GM12873 (cell line): Measurements from ENCODE around the gene CLCN7.

Source experiments
- TF ChIP-seq, protein P1 (sequence below): IDR thresholded peaks from 2 replicates; pipeline ENCODE4 v1.5.1; 2012; ENCODE audit warnings: low read depth, mild to moderate bottlenecking, moderate library complexity, low read length, control low read depth; ENCODE audit not compliant: insufficient read depth; ENCODE audit errors: missing control alignments

CLCN7 gene

DNA sequence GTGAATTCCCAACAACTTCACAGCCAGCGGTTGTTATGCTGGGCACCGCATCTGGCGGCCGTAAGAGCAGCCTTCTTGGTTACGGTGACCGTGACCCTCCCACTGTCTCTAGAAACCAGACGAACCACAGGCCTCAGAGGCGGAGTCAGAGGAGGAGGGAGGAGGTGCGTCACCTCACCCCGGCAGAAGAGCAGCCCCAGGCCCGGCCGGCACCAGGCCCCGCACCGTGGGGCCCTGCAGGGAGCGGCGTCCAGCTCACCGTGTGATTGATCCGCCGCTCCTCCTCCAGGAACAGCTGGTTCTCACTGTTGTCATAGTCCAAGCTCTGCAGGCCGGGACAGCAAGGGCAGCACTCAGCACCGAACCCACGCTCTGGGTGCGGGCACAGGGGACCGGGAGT, 13.7 kb downstream of the CLCN7 start:
- TF ChIP-seq, protein P1, sequence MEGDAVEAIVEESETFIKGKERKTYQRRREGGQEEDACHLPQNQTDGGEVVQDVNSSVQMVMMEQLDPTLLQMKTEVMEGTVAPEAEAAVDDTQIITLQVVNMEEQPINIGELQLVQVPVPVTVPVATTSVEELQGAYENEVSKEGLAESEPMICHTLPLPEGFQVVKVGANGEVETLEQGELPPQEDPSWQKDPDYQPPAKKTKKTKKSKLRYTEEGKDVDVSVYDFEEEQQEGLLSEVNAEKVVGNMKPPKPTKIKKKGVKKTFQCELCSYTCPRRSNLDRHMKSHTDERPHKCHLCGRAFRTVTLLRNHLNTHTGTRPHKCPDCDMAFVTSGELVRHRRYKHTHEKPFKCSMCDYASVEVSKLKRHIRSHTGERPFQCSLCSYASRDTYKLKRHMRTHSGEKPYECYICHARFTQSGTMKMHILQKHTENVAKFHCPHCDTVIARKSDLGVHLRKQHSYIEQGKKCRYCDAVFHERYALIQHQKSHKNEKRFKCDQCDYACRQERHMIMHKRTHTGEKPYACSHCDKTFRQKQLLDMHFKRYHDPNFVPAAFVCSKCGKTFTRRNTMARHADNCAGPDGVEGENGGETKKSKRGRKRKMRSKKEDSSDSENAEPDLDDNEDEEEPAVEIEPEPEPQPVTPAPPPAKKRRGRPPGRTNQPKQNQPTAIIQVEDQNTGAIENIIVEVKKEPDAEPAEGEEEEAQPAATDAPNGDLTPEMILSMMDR, result no peak

DNA sequence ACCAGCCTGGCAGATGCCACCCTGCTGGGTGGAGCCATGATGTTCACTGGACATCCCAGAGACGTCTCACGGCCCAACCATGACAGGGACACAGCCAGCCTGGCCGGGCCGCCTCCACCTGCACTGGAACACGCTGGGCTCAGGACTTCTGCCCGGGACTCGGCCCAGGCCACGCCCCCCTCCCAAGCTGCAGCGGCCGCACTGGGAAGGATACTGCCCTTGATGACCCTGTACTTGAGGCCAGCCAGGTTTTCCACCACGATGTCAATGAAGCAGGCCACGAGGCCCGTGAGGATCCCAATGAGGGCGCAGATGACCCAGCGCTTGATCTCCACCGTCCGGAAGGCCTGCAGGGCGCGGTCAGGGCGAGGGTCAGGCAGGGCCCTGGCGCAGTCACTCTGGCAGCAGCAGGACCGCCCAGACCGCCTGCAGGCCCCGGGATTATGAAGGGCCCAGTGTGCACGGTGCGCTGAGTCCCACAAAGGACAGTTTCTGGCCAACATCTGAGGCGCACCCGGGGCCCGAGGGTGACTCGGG, 14.2 kb downstream of the CLCN7 start:
- TF ChIP-seq, protein P1, result no peak

DNA sequence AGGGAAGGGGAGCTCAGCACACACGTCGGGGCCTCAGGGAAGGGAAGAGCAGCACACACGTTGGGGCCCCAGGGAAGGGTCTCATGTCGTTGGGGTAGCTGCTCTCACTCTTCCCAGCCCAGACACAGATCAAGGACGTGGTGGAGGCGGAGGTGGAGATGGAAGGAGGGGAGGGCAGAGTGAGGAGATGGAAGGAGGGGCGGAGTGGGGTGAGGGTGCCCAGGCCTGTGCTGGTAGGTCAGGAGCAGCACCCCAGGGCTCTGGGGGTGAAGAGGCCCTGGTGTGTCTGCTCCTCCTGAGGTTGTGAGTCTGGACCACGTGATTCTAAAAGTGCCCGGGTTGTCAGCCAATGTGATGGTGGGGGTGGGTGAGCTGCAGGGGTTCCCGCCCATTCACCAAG, 14.9 kb downstream of the CLCN7 start:
- TF ChIP-seq, protein P1, result no peak

DNA sequence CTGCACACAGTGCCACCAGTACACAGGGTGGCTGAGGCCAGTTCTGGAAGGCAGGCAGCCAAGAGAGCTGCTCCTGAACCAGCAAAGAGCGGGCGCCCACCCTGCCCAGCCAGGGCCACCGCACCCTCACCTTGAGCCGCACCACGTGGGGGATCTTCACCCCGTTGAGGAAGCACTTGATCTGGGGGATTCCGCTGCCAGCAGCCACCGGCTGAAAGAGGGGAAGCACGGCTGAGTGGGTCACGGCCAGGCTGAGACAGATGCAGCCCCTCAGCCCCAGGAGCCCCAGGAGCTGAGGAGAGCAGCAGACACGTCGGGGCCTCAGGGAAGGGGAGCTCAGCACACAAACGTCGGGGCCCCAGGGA, 15.9 kb downstream of the CLCN7 start:
- TF ChIP-seq, protein P1, result no peak

DNA sequence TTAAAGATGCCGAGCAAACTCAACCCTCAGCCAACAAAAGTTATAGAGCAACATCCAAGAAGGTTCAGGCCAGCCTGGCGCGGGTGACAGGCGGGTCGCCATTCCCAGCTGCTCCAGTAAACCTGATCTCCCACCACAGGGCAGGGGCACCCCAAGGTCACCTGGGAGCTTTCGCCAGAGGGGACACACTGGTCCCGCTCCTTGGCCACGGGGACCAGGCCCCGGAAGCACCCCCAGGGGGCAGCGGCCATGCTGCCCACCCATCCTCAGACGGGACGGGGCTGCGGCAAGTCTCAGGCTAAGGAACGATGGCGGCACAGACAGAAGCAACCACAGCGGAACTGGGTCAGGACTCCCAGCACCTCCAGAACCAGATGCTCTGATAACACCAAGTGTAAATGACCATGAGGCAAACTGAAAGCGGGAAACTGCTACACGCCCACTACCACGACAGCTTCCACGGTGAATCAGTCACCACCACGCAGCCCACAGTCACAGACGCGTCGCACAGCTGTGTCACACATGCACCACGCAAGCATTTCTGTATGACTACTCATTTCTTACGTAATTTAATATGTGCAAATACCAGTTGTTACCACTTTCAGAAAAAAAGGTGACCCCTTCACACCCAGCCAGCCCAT, 16.4 kb downstream of the CLCN7 start:
- TF ChIP-seq, protein P1, result no peak

DNA sequence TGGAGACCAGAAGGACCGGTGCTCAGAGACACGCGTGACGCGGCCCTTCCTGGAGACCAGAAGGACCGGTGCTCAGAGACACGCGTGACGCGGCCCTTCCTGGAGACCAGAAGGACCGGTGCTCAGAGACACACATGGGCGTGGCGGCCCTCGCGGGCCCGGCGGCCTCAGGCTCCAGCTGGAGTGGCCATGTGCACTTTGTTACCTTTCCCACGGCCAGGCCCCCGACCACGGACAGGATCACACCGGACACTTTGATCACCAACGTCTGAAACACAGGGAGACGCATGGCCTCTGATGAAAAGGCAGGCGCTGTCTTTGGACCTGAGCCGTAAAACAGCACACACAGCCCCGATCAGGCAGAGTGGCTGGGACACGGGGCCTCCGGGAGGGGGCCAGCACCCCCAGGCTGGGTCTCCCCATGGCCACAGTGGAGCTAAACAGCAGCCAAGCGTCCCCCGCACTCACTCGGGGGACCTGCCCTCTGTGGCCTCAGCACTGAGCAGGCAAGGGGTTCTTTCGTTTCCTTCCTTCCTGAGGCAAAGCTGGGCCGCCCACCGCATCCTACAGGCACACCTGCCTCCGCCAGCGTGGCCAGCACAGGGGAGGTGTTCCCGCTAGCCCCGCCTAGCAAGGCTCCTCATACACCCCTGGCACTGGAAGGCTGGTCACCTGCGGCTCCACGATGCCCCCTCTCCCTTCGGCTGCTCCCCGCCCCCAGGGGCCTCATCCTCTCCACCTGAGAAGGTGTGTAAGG, 17.2 kb downstream of the CLCN7 start:
- TF ChIP-seq, protein P1, result no peak

DNA sequence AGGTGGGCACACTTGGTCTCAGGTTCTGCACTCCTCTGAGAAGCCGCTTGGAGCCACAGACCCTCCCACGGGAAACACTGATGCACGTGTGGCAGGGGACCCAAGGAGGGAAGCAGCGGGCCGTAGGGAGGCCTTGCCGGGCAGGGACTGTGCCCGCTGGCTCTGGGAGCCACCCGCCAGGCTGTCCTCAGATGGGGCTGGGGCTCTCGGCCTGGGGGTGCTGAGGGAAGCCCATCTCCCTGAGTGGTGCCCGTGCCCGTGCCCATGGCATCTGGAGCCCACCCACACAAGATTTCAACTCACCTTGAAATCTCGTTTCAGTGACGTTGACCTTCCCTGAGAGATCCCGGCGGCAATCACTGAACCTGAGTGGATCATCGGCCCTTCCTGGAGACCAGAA, 17.9 kb downstream of the CLCN7 start:
- TF ChIP-seq, protein P1, result no peak
